HG03457 (cell line): ENCODE data around the gene CCL20.
"Not testable (repeated sequence)": the region's sequence is repeated elsewhere in the genome, so short reads cannot be mapped to it uniquely, and the experiment has no call there.

Experiments used
- ATAC-seq: cut with Tn5 transposase; IDR thresholded peaks from one replicate; pipeline ENCODE4 v1.9.1; 2021; ENCODE audit warnings: moderate number of reproducible peaks; ENCODE audit not compliant: unreplicated experiment

Gene CCL20

GRCh38 chr2:227828477-227828912 lies 14.9 kb downstream of the CCL20 start:
- no peak for ATAC-seq

- ATAC-seq = no peak
Measured at GRCh38 chr2:227829337-227829736, 15.7 kb downstream of the CCL20 start.

GRCh38 chr2:227834423-227834822 lies 20.8 kb downstream of the CCL20 start:
- ATAC-seq = no peak

- no peak for ATAC-seq
Measured at GRCh38 chr2:227834916-227835650, 21.4 kb downstream of the CCL20 start.

GRCh38 chr2:227839339-227840129 lies 25.9 kb downstream of the CCL20 start:
- ATAC-seq = not testable (repeated sequence)

GRCh38 chr2:227846831-227847230 lies 33.2 kb downstream of the CCL20 start:
- ATAC-seq = no peak

GRCh38 chr2:227848146-227848545 lies 34.5 kb downstream of the CCL20 start:
- ATAC-seq = no peak

- ATAC-seq = no peak
Measured at GRCh38 chr2:227848586-227848985, 34.9 kb downstream of the CCL20 start.

GRCh38 chr2:227849906-227850305 lies 36.3 kb downstream of the CCL20 start:
- ATAC-seq = no peak

GRCh38 chr2:227853204-227853629 lies 39.6 kb downstream of the CCL20 start:
- ATAC-seq = no peak

- ATAC-seq = no peak
Measured at GRCh38 chr2:227853765-227854271, 40.2 kb downstream of the CCL20 start.

GRCh38 chr2:227855440-227855839 lies 41.8 kb downstream of the CCL20 start:
- no peak for ATAC-seq

- ATAC-seq = no peak
Measured at GRCh38 chr2:227856697-227857096, 43.1 kb downstream of the CCL20 start.

- ATAC-seq = no peak
Measured at GRCh38 chr2:227860221-227860641, 46.6 kb downstream of the CCL20 start.

GRCh38 chr2:227861011-227861410 lies 47.4 kb downstream of the CCL20 start:
- ATAC-seq = no peak

GRCh38 chr2:227862227-227862740 lies 48.6 kb downstream of the CCL20 start:
- no peak for ATAC-seq

GRCh38 chr2:227862741-227863588 lies 49.3 kb downstream of the CCL20 start:
- ATAC-seq = no peak

- no peak for ATAC-seq
Measured at GRCh38 chr2:227864161-227864756, 50.6 kb downstream of the CCL20 start.

GRCh38 chr2:227865291-227865690 lies 51.6 kb downstream of the CCL20 start:
- no peak for ATAC-seq
